HG03378 (cell line): ENCODE data around the gene NR0B1.

Experiments used
- ATAC-seq: cut with Tn5 transposase; IDR thresholded peaks from one replicate; pipeline ENCODE4 v1.9.1; 2021; ENCODE audit warnings: mild to moderate bottlenecking, moderate library complexity; ENCODE audit not compliant: unreplicated experiment

NR0B1 gene

DNA sequence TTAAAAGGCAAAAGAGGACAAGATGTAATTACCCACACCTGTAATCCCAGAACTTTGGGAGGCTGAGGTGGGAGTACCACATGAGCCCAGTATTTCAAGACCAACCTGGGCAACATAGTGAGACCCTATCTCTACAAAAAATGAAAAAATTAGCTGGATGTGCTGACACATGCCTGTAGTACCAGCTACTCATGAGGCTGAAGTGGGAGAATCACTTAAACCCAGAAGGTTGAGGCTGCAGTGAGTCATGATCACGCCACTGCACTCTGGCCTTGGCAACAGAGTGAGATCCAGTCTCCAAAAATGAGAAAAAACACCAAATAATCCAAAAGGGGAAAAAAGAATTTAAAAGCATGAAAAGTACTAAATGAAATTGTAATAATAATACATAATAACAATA, 30.8 kb downstream of the NR0B1 start:
- no peak for ATAC-seq

DNA sequence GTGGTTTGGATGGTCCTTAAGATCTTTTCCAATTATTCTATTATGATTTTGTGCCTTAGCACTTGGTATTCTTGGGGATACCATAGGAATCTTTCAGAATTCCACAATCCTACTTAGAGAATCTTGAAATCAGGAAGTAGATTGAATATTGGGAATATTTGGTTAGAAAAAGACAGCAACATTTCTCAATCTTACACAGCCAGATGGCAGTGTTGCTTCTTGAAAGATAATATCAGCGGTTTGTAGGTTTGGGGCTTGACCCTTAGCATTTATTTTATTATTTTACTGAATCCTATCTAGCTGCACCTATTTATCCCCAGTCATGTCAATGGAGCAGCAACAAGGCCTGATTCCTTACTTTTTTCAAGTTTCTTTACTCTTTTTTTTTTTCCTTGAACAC, 33.7 kb downstream of the NR0B1 start:
- no peak for ATAC-seq

DNA sequence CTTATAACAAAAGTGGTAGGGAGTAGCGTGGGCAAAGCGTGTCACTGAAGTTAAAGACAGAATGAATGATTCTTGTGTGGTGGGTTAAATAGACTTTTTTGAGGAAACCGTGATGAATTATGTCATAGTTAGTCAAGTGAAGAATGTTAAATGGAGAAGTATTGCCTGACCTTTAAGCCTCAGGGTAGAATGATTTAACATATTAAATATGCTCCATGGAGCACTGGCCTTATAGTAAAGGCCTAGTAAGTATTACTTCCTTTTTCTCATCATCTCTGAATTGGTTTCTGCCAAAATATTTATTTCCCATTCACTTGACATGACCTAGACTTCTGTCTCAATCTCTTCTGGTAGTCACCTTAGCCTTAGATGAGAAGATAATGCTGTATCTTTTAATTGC, 38.6 kb downstream of the NR0B1 start:
- no peak for ATAC-seq

DNA sequence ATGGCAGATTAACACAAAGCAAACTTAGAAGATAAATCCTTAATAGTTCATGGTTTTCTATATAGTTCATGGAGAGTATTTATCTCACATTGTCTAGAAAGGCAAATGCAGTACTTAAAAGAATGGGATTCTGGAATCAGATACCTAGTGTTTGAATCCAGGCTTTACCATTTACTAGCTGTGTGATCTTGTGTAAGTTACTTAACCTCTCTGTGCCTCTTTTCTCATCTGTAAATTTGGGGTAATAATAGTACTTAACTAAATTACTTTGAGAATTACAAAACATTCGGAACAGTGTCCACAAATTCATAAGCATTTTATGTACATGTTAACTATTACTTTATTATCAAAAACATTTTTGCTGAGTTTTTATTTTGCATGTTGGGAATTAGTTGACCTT, 46.4 kb downstream of the NR0B1 start:
- ATAC-seq, result no peak

DNA sequence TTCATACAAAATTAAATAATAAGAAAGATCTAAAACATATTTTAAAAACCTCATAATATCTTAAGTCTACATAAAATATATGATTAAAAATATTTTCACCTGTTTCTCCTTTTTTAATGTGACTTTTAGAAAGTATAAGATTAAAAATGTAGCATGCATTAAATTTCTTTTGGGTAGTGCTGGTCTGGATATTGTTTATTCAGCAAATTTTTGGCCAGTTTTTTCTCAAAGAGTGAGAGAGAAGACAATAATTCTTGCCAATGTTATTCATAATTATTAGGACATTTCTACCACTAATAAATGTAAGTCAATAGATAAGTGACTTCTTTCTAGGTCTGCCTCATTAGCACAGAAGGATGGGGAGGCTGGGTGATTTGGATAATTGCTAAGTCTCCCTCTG, 48.2 kb downstream of the NR0B1 start:
- ATAC-seq, result no peak

DNA sequence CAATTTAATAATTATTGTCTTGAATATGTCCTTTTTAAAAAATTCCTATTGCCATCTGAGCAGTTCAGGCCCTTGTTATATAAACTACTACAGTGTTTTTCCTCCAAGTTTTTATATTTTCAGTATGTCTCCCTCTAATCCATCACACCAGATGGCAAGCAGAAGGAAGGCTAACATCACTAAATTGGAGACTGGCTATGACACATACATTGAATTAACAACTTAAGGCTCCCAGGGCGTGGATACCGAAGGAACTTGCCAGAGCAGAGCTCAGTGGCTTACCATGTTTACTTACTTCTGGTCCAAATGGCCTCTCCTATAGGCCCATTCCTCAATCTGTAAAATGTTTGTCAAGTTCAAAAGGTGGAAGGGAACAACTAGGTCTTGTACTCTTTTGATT, 49.3 kb downstream of the NR0B1 start:
- ATAC-seq, result no peak
